ENCODE results near the gene COIL.

COIL gene

GRCh38 chr17:57004944-57005579, 44.2 kb upstream of the COIL start:
- Histone ChIP-seq H3K36me3 (ENCODE audit: control insufficient read depth, insufficient read depth, low read length) (peaks cover 14% of the 10 kb centered on the region), H3K4me3 (replicated peaks; ENCODE audit: low read depth, low read length) (peak overlapping the region; percentile 22)
- DNase-seq (ENCODE audit: extremely low read depth, insufficient read length): peak; percentile 78

GRCh38 chr17:57002904-57003303, 42.1 kb upstream of the COIL start:
- H3K4me3 ChIP-seq (replicated peaks; ENCODE audit: low read depth, low read length): no peak overlapping the region
- H3K27me3 ChIP-seq (replicated peaks; ENCODE audit: control insufficient read depth, insufficient read depth, low read length): no peaks in the 10 kb centered on the region
- no peak for DNase-seq (ENCODE audit: extremely low read depth, insufficient read length)
- TF ChIP-seq CTCF (IDR thresholded peaks at IDR 0.05; ENCODE audit: insufficient read depth, low read length, poor library complexity, severe bottlenecking): no peak
- H3K36me3 ChIP-seq (ENCODE audit: control insufficient read depth, insufficient read depth, low read length): peaks cover 14% of the 10 kb centered on the region

More at GRCh38 chr17:57004944-57005579, 44.2 kb upstream of the COIL start:
- peak; percentile 26 for TF ChIP-seq CTCF (IDR thresholded peaks at IDR 0.05; ENCODE audit: insufficient read depth, low read length, poor library complexity, severe bottlenecking)
- no peaks in the 10 kb centered on the region for H3K27me3 ChIP-seq (replicated peaks; ENCODE audit: control insufficient read depth, insufficient read depth, low read length)

- peaks cover 16% of the 10 kb centered on the region for H3K36me3 ChIP-seq (ENCODE audit: control insufficient read depth, insufficient read depth, low read length)
- DNase-seq (ENCODE audit: extremely low read depth, insufficient read length): no peak
- no peaks in the 10 kb centered on the region for H3K27me3 ChIP-seq (replicated peaks; ENCODE audit: control insufficient read depth, insufficient read depth, low read length)
- H3K4me3 ChIP-seq (replicated peaks; ENCODE audit: low read depth, low read length): no peak overlapping the region
- TF ChIP-seq CTCF (IDR thresholded peaks at IDR 0.05; ENCODE audit: insufficient read depth, low read length, poor library complexity, severe bottlenecking): no peak
Measured at GRCh38 chr17:57001541-57001940, 40.7 kb upstream of the COIL start.

GRCh38 chr17:56997313-56997712, 36.5 kb upstream of the COIL start:
- H3K36me3 ChIP-seq (ENCODE audit: control insufficient read depth, insufficient read depth, low read length): peaks cover 25% of the 10 kb centered on the region

GRCh38 chr17:56995766-56996165, 34.9 kb upstream of the COIL start:
- Histone ChIP-seq H3K27me3 (replicated peaks; ENCODE audit: control insufficient read depth, insufficient read depth, low read length) (no peaks in the 10 kb centered on the region), H3K4me3 (replicated peaks; ENCODE audit: low read depth, low read length) (no peak overlapping the region), H3K36me3 (ENCODE audit: control insufficient read depth, insufficient read depth, low read length) (peaks cover 27% of the 10 kb centered on the region)
- no peak for DNase-seq (ENCODE audit: extremely low read depth, insufficient read length)
- no peak for TF ChIP-seq CTCF (IDR thresholded peaks at IDR 0.05; ENCODE audit: insufficient read depth, low read length, poor library complexity, severe bottlenecking)

More at GRCh38 chr17:56997313-56997712, 36.5 kb upstream of the COIL start:
- Histone ChIP-seq H3K4me3 (replicated peaks; ENCODE audit: low read depth, low read length) (no peak overlapping the region), H3K27me3 (replicated peaks; ENCODE audit: control insufficient read depth, insufficient read depth, low read length) (no peaks in the 10 kb centered on the region)
- no peak for DNase-seq (ENCODE audit: extremely low read depth, insufficient read length)
- TF ChIP-seq CTCF (IDR thresholded peaks at IDR 0.05; ENCODE audit: insufficient read depth, low read length, poor library complexity, severe bottlenecking): no peak

Measured in GM06990 (cell line).